ENCODE measurements around the gene TOLLIP.
"Not testable (repeated sequence)": the region's sequence is repeated elsewhere in the genome, so short reads cannot be mapped to it uniquely, and the experiment has no call there.

TOLLIP gene

DNA sequence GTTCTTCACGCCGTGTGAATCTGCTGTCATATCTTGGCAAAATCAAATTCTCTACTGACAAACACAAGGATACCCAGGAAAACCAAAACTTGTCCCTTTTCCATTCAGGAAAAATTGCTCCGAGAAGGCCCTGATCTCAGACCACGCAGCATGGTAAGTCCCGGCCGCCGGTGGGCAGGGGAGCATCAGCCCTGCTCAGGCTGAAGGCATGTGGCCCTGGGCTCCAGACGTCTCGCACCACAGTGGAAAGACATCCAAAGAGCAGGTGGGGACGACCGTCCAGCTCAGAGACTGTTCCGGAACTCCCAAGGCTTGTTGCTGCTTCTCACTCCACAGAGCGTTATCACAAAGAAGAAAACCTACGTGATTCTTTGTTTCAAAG is 29.8 kb downstream of the TOLLIP start:
- no peak for DNase-seq

GRCh38 chr11:1278766-1279673 is 30.4 kb downstream of the TOLLIP start:
- DNase-seq: no peak

DNA sequence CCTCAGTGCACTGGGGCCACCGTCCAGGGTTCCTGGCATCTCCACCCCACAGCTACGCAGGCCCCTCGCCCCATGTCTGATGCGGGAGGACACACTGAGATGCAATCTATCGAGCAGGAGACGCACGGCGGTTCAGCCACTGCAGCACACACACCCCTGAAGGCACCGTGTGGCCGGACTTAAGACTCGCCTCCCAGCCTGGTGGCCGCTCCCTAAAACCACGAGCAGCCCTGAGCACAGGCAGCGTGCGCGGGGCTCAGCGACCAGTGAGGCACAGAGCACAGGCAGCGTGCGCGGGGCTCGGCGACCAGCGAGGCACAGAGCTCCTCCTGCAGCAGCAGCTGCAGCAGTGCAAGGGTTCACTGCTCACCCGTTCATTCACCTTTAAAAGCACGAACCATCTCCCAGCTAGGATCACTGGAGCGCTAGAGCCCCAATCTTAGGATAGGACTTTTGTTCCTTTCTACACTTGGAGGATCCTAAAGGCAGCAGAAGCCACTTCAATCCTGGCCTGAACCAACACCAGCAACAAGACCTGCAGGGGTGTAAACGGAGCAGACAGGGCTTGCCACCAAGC is 31.4 kb downstream of the TOLLIP start:
- no peak for DNase-seq

DNA sequence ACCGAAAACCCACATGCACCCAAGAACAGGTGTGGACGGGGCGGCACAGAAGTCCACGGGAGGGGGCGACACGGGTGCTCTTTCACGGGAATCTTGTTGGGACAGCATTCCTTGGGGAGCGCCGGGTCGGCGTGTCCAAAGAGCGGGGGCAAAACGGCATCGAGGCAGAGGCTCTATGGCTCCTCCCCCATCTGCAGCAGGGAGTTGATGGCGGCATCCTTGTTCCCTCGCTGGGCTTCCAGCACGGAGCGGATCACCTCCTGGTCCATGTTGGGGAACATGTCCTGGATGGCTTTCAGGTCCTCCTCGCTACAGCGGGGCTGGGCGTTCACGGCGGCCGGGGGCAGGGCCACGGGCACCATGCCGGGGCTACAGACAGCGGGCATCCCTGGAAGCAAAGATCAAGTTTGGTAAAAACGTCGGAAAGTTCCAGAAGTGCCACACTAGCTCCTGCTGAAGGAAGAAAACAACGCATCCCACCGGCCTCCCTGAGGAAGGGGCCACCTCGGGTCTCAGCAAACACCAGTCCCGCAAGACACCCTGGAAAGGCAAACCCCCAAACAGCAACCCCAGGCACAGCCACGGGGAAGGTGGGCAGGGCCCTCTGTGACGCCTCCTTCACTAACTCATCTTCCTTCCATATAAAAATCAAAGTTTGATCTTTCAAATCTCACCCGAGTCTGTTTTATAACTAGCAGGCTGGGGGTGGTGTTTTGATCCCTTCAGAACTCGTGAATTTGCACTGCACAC is 32.4 kb downstream of the TOLLIP start:
- no peak for DNase-seq

DNA sequence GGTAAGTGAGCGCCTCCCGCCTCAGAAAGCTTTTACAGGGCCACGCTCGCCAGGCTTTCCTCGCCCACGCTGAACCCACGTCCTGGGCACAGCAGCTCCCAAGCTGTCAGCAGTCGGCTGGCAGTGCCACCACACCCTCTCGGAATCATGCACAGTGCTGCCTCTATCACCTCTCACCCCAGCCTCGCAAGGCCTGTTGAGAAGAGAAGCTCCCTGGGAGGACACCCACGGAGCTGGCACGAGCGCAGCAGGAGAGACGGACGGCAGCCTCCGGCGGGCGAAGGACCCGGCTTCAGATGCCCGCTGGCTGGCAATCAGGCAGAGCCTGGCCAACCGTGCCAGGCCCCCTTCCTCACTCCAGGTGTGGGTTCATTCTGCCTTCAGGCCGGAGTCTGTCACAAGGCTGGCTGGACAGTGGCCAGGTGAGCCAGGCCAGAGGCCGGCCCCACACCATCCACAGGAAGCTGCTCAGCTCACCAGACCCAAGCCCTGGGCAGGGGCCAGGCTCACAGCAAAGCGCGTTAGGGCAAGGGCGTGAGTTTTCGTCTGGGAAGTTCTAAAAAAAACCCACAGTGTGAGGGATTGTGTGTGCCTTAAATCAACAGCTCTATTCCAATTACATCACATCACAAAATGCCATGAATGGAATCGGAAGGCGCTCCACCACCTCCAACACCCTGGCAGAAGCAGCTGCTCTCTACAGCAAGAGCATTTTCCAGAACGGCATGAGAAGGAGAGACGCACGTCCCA is 33.2 kb downstream of the TOLLIP start:
- no peak for DNase-seq

- DNase-seq: no peak
These were observed 34.4 kb downstream of the TOLLIP start for GRCh38 chr11:1275021-1275420.

DNA sequence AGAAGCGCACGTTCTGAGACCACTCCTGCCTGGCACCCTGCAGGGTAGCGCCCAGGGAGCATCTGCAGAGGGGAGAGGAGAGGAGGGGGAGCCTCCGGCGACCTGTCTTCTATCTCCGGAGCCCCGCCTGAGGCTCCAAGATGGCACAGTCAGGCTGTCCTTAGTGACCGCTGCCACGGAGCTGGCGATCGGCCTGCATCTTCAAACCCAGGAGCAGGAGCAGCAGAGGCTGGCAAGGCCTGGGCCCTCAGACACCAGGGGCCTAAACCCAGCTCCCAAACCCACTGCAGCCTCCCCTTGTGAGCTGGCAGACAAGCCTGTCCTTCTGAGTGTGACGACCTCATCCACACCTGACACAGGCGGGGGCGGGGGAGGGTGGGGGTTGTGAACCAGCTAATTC is 34.9 kb downstream of the TOLLIP start:
- no peak for DNase-seq

GRCh38 chr11:1272531-1272930 is 36.9 kb downstream of the TOLLIP start:
- no peak for DNase-seq

GRCh38 chr11:1271927-1272326 is 37.5 kb downstream of the TOLLIP start:
- DNase-seq: no peak

- no peak for DNase-seq
These were observed 38.0 kb downstream of the TOLLIP start for GRCh38 chr11:1271406-1271805.

GRCh38 chr11:1271002-1271401 is 38.4 kb downstream of the TOLLIP start:
- DNase-seq: no peak

DNA sequence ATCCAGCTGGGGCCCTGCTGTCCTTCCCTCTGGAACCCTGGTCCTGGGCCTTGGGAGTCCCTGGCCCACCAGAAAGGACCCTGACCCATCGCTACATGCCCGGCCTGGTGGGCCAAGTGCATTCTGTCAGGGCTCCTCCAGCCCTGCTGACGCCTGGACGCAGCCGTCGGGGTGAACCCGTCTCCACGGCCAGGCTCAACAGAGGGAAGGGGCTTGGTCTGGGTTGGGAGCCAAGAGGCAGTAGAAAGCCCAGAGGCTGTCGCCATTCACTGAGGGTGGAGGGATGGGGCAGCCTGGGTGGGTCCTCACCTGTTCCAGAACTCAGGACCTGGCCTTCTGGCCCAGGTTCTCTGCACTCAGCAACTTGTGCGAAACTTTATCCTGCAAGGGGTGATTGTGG is 39.0 kb downstream of the TOLLIP start:
- DNase-seq: no peak

DNA sequence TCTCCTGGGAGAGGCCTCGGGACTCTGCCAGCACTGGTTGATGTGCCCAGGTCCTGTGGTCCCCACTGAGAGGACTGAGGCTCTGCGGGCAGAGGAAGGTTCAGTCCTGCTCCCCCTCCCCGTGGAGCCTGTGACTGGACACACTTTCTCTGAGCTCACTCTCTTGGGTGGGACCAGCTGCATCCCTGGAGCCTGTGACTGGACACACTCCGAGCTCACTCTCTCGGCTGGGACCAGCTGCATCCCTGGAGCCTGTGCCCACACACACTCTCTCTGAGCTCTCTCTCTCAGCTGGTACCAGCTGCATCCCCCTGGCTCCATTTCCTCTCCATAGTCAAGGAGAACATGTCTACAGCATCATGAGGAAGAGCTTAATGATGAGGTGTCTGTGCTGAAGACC is 39.5 kb downstream of the TOLLIP start:
- DNase-seq: no peak

GRCh38 chr11:1267441-1268100 is 41.9 kb downstream of the TOLLIP start:
- no peak for DNase-seq

DNA sequence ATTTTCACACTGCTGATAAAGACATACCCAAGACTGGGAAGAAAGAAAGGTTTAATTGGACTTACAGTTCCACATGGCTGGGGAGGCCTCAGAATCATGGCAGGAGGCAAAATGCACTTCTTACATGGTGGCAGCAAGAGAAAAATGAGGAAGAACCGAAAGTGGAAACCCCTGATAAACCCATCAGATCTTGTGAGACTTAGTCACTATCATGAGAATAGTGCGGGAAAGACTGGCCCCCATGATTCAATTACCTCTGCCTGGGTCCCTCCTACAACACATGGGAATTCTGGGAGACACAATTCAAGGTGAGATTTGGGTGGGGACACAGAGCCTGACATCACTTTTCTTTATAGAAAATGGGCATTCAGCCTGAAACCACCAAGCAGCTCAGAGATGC is 42.5 kb downstream of the TOLLIP start:
- not testable (repeated sequence) for DNase-seq

DNA sequence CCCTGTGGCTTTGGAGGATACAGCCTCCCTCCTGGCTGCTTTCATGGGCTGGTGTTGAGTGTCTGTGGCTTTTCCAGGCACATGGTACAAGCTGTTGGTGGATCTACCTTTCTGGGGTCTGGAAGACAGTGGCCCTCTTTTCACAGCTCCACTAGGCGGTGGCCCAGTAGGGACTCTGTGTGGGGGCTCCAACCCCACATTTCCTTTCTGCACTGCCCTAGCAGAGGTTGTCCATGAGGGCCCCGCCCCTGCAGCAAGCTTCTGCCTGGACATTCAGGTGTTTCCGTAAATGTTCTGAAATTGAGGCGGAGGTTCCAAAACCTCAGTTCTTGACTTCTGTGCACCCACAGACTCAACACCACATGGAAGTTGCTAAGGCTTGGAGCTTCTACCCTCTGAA is 44.0 kb downstream of the TOLLIP start:
- DNase-seq: not testable (repeated sequence)

DNA sequence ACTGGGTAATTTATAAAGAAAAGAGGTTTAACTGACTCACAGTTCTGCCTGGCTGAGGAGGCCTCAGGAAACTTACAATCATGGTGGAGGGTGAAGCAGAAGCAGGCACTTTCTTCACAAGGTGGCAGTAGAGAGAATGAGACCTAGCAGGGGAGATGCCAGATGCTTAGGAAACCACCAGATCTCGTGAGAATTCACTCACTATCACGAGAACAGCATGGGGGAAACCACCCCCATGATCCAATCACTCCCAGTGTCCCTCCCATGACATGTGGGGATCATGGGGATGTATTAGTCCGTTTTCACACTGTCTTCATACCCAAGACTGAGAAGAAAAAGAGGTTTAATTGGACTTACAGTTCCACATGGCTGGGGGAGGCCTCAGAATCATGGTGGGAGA is 45.0 kb downstream of the TOLLIP start:
- peak; percentile 59 for DNase-seq

GRCh38 chr11:1263010-1263409 is 46.4 kb downstream of the TOLLIP start:
- DNase-seq: no peak

- DNase-seq: peak; percentile 95
These were observed 47.0 kb downstream of the TOLLIP start for GRCh38 chr11:1262172-1263006.

DNA sequence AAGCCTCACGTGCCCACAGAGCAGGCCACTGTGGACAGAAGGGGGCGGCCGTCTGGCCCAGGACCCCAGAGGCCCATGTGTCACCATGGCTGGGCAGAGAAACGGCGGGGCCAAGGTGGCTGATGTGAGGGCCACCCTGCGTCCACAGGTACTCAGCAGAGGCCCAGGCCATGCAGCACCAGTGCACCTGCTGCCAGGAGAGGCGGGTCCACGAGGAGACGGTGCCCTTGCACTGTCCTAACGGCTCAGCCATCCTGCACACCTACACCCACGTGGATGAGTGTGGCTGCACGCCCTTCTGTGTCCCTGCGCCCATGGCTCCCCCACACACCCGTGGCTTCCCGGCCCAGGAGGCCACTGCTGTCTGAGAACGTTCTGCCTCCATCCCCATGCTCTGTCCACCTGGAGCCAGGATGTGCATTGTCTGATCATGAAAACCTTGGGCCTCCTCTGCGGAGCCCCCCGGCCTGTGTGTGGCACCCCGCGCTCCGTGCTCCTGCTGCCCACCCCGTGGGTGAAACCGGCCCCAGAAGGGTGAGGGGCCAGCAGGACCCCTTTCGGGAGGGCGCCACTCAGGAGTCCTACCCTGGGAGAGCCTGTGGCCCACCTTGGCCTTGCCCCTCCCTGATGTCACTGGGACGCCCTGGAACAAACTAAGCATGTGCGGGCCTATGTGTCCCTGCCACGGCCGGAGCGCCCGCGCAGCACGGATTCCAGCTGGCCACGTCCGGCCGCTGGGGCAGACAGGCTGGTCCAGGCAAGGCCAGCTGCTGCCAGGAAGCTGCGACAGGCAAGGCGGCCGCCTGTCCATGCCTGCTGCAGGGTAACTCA is 48.0 kb downstream of the TOLLIP start:
- no peak for DNase-seq

DNA sequence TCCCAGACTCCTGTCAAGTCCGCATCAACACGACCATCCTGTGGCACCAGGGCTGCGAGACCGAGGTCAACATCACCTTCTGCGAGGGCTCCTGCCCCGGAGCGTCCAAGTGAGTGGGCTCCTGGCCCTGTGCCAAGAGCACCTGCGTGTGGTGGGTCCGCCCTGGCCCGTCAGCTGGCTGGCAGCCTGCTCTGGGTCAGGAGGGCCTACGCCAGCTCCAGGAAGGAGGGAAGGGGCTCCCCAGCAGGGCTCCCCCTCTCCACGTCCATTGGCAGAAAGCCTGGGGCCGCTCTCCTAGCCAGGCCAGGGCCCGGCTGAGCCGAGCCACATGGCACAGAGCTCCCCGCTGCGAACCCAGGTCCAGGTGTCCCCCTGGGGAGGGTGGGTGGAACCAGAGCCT is 48.8 kb downstream of the TOLLIP start:
- DNase-seq: no peak

Data from NCI-H69 (cell line).